ENCODE results near the gene HEXD. TPM values are rescaled to one million over a fixed set of nuclear protein-coding genes. Genes with fewer than 3 reads are reported as not detected.

Gene HEXD
- total RNA-seq, 1 donor from 2014 or later, result 90.4 TPM

- H3K4me3 ChIP-seq, result no peak overlapping the region
- intact Hi-C loops (cut with DNase I), result no loop called here
- peaks cover 0 to 6% of the 10 kb centered on the region in 2 donors for H3K36me3 ChIP-seq
- no peak overlapping the region for H3K27ac ChIP-seq
- no peak for DNase-seq (ENCODE audit: extremely low spot score in 2 of 2)
- H3K9me3 ChIP-seq, result no peaks in the 10 kb centered on the region
- no peaks in the 10 kb centered on the region for H3K27me3 ChIP-seq
- TF ChIP-seq POLR2AphosphoS5 (IDR thresholded peaks at IDR 0.05; ENCODE audit: insufficient read depth in 1 of 2, low read depth in 1 of 2) (no peak), CTCF (IDR thresholded peaks at IDR 0.05) (no peak), POLR2A (IDR thresholded peaks at IDR 0.05) (no peak)
- H3K4me1 ChIP-seq, result peaks cover 10% of the 10 kb centered on the region
These were observed 27.2 kb upstream of the HEXD start for GRCh38 chr17:82390860-82391435.

GRCh38 chr17:82391496-82392066 is 26.6 kb upstream of the HEXD start:
- H3K4me1 ChIP-seq, result peaks cover 7% of the 10 kb centered on the region
- TF ChIP-seq POLR2AphosphoS5 (IDR thresholded peaks at IDR 0.05; ENCODE audit: insufficient read depth in 1 of 2, low read depth in 1 of 2) (no peak), POLR2A (IDR thresholded peaks at IDR 0.05) (no peak), CTCF (IDR thresholded peaks at IDR 0.05) (no peak)
- no peak for DNase-seq (ENCODE audit: extremely low spot score in 2 of 2)
- H3K4me3 ChIP-seq, result no peak overlapping the region
- no peak overlapping the region for H3K27ac ChIP-seq
- H3K27me3 ChIP-seq, result no peaks in the 10 kb centered on the region
- no peaks in the 10 kb centered on the region for H3K9me3 ChIP-seq
- peaks cover 0 to 6% of the 10 kb centered on the region in 2 donors for H3K36me3 ChIP-seq
- intact Hi-C loops (cut with DNase I), result no loop called here

- H3K4me1 ChIP-seq, result peaks cover 5% of the 10 kb centered on the region
- intact Hi-C loops (cut with DNase I), result no loop called here
- no peak overlapping the region for H3K4me3 ChIP-seq
- no peak for DNase-seq (ENCODE audit: extremely low spot score in 2 of 2)
- H3K9me3 ChIP-seq, result no peaks in the 10 kb centered on the region
- H3K36me3 ChIP-seq, result peaks cover 0 to 6% of the 10 kb centered on the region in 2 donors
- no peaks in the 10 kb centered on the region for H3K27me3 ChIP-seq
- no peak for TF ChIP-seq CTCF (IDR thresholded peaks at IDR 0.05)
- TF ChIP-seq POLR2AphosphoS5 (IDR thresholded peaks at IDR 0.05; ENCODE audit: insufficient read depth in 1 of 2, low read depth in 1 of 2), result no peak
- no peak for TF ChIP-seq POLR2A (IDR thresholded peaks at IDR 0.05)
- H3K27ac ChIP-seq, result no peak overlapping the region
These were observed 25.8 kb upstream of the HEXD start for GRCh38 chr17:82392209-82392920.

GRCh38 chr17:82392941-82393340 is 25.2 kb upstream of the HEXD start:
- Histone ChIP-seq H3K27ac (no peak overlapping the region), H3K9me3 (no peaks in the 10 kb centered on the region), H3K27me3 (no peaks in the 10 kb centered on the region), H3K4me1 (peaks cover 11% of the 10 kb centered on the region), H3K4me3 (no peak overlapping the region), H3K36me3 (peaks cover 0 to 6% of the 10 kb centered on the region in 2 donors)
- intact Hi-C loops (cut with DNase I), result no loop called here
- no peak for DNase-seq (ENCODE audit: extremely low spot score in 2 of 2)
- TF ChIP-seq CTCF (IDR thresholded peaks at IDR 0.05), result no peak
- TF ChIP-seq POLR2A (IDR thresholded peaks at IDR 0.05), result no peak
- TF ChIP-seq POLR2AphosphoS5 (IDR thresholded peaks at IDR 0.05; ENCODE audit: insufficient read depth in 1 of 2, low read depth in 1 of 2), result no peak

- H3K4me1 ChIP-seq, result peaks cover 20% of the 10 kb centered on the region
- no peaks in the 10 kb centered on the region for H3K9me3 ChIP-seq
- H3K27ac ChIP-seq, result no peak overlapping the region
- H3K27me3 ChIP-seq, result no peaks in the 10 kb centered on the region
- H3K36me3 ChIP-seq, result peaks cover 0 to 6% of the 10 kb centered on the region in 2 donors
- intact Hi-C loops (cut with DNase I), result no loop called here
- H3K4me3 ChIP-seq, result no peak overlapping the region
- TF ChIP-seq CTCF (IDR thresholded peaks at IDR 0.05) (no peak), POLR2A (IDR thresholded peaks at IDR 0.05) (no peak), POLR2AphosphoS5 (IDR thresholded peaks at IDR 0.05; ENCODE audit: insufficient read depth in 1 of 2, low read depth in 1 of 2) (no peak)
- no peak for DNase-seq (ENCODE audit: extremely low spot score in 2 of 2)
These were observed 23.9 kb upstream of the HEXD start for GRCh38 chr17:82394278-82394677.

Measured in vagina (tissue), 2 donors.